Stimulated activated naive B cell treated with anti-CD40 and anti-IgM and Interleukin-4, amounts not matched to agents 10 μg/mL and 1 μg/mL and 100 μg/mL, for 72 hours (primary cell): ENCODE results near the gene ZNF674.
"Not testable (repeated sequence)": the region's sequence is repeated elsewhere in the genome, so short reads cannot be mapped to it uniquely, and the experiment has no call there.

Experiments
- ATAC-seq, 2 donors: fragments of 150-1000 bp; cut with Tn5 transposase; replicated peaks; 2 replicates each; pipeline ENCODE4 v1.10.0; 2021; ENCODE audit warnings: moderate library complexity in 1 of 2
- DNase-seq: peaks from one replicate; pipeline ENCODE4 v3.0.0; 2021
- H3K27ac Mint-ChIP-seq: one replicate; pipeline ENCODE4 v1.8.0; 2022; ENCODE audit warnings: mild to moderate bottlenecking, mixed read lengths
- H3K27me3 Mint-ChIP-seq, 2 donors: one replicate each; pipeline ENCODE4 v1.8.0; 2022; ENCODE audit warnings: mixed read lengths in 2 of 2
- H3K36me3 Mint-ChIP-seq, 2 donors: one replicate each; pipeline ENCODE4 v1.8.0; 2022; ENCODE audit warnings: mixed read lengths in 2 of 2, mild to moderate bottlenecking in 1 of 2
- H3K4me1 Mint-ChIP-seq, 2 donors: one replicate each; pipeline ENCODE4 v1.8.0; 2022; ENCODE audit warnings: mixed read lengths in 2 of 2, mild to moderate bottlenecking in 1 of 2
- H3K4me3 Mint-ChIP-seq, 2 donors: one replicate each; pipeline ENCODE4 v1.8.0; 2022; ENCODE audit warnings: mild to moderate bottlenecking in 2 of 2, mixed read lengths in 2 of 2, moderate library complexity in 1 of 2
- H3K9me3 Mint-ChIP-seq, 2 donors: one replicate each; pipeline ENCODE4 v1.8.0; 2022; ENCODE audit warnings: mixed read lengths in 2 of 2, mild to moderate bottlenecking in 1 of 2

ZNF674 gene

GRCh38 chrX:46465203-46465602 lies 80.0 kb downstream of the ZNF674 start:
- H3K27ac Mint-ChIP-seq: no peak overlapping the region
- no peak for ATAC-seq
- H3K4me3 Mint-ChIP-seq: no peak overlapping the region
- H3K4me1 Mint-ChIP-seq: peaks cover 7 to 12% of the 10 kb centered on the region in 2 donors
- no peaks in the 10 kb centered on the region for H3K9me3 Mint-ChIP-seq
- H3K27me3 Mint-ChIP-seq: no peaks in the 10 kb centered on the region
- no peak for DNase-seq
- peaks cover 11 to 14% of the 10 kb centered on the region in 2 donors for H3K36me3 Mint-ChIP-seq

GRCh38 chrX:46463682-46464081 lies 81.5 kb downstream of the ZNF674 start:
- H3K4me3 Mint-ChIP-seq: no peak overlapping the region
- H3K36me3 Mint-ChIP-seq: peaks cover 11 to 14% of the 10 kb centered on the region in 2 donors
- no peak for DNase-seq
- H3K27me3 Mint-ChIP-seq: no peaks in the 10 kb centered on the region
- no peak for ATAC-seq
- no peak overlapping the region for H3K27ac Mint-ChIP-seq
- H3K4me1 Mint-ChIP-seq: peaks cover 7 to 12% of the 10 kb centered on the region in 2 donors
- no peaks in the 10 kb centered on the region for H3K9me3 Mint-ChIP-seq

- no peaks in the 10 kb centered on the region for H3K9me3 Mint-ChIP-seq
- no peaks in the 10 kb centered on the region for H3K27me3 Mint-ChIP-seq
- peak; percentile 95 to 98 for ATAC-seq
- H3K36me3 Mint-ChIP-seq: peaks cover 7 to 8% of the 10 kb centered on the region in 2 donors
- no peak for DNase-seq
- H3K4me1 Mint-ChIP-seq: peaks cover 7 to 12% of the 10 kb centered on the region in 2 donors
- H3K27ac Mint-ChIP-seq: peak overlapping the region; percentile 52
- peak overlapping the region in 1 of 2 donors; percentile 9 for H3K4me3 Mint-ChIP-seq
These were observed 83.5 kb downstream of the ZNF674 start for GRCh38 chrX:46461660-46462191.

GRCh38 chrX:46460801-46461659 lies 84.2 kb downstream of the ZNF674 start:
- Mint-ChIP-seq H3K4me1 (peaks cover 7 to 12% of the 10 kb centered on the region in 2 donors), H3K4me3 (peak overlapping the region in 1 of 2 donors; percentile 9), H3K27ac (peak overlapping the region; percentile 37)
- ATAC-seq: peak; percentile 3 to 29
- not testable (repeated sequence) for DNase-seq, H3K27me3 Mint-ChIP-seq, H3K36me3 Mint-ChIP-seq, H3K9me3 Mint-ChIP-seq

- no peaks in the 10 kb centered on the region for H3K27me3 Mint-ChIP-seq
- ATAC-seq: no peak
- H3K4me1 Mint-ChIP-seq: peaks cover 7 to 12% of the 10 kb centered on the region in 2 donors
- peaks cover 5 to 18% of the 10 kb centered on the region in 2 donors for H3K36me3 Mint-ChIP-seq
- H3K9me3 Mint-ChIP-seq: no peaks in the 10 kb centered on the region
- no peak overlapping the region for H3K27ac Mint-ChIP-seq
- no peak for DNase-seq
- H3K4me3 Mint-ChIP-seq: no peak overlapping the region
These were observed 85.6 kb downstream of the ZNF674 start for GRCh38 chrX:46459603-46460002.

GRCh38 chrX:46456125-46456922 lies 88.9 kb downstream of the ZNF674 start:
- DNase-seq (no peak), ATAC-seq (no peak)
- no peaks in the 10 kb centered on the region for H3K27me3 Mint-ChIP-seq
- no peak overlapping the region for H3K4me3 Mint-ChIP-seq
- H3K27ac Mint-ChIP-seq: no peak overlapping the region
- peaks cover 3 to 6% of the 10 kb centered on the region in 2 donors for H3K4me1 Mint-ChIP-seq
- no peaks in the 10 kb centered on the region for H3K9me3 Mint-ChIP-seq
- H3K36me3 Mint-ChIP-seq: peaks cover 12 to 24% of the 10 kb centered on the region in 2 donors
